Measurements from ENCODE around the gene HLA-DOA.

The HLA-DOA gene

GRCh38 chr6:32962213-32962826, 47.1 kb downstream of the HLA-DOA start:
- no peak for DNase-seq (ENCODE audit: low spot score)

GRCh38 chr6:32960563-32960962, 48.8 kb downstream of the HLA-DOA start:
- no peak for DNase-seq (ENCODE audit: low spot score)

GRCh38 chr6:32956176-32956575, 53.2 kb downstream of the HLA-DOA start:
- DNase-seq (ENCODE audit: low spot score): no peak

- peak; percentile 19 for DNase-seq (ENCODE audit: low spot score)
These were observed 54.2 kb downstream of the HLA-DOA start for GRCh38 chr6:32954986-32955802.

- no peak for DNase-seq (ENCODE audit: low spot score)
These were observed 55.1 kb downstream of the HLA-DOA start for GRCh38 chr6:32954267-32954666.

All from SW480 (cell line).